ENCODE results near the gene LRCH1. TPM values are rescaled to one million over a fixed set of nuclear protein-coding genes. Genes with fewer than 3 reads are reported as not detected.
A peak's percentile ranks its signal among the peaks of the same experiment; 100 is the strongest.

The LRCH1 gene
- total and polyA plus RNA-seq, 2 of the 13 experiments (the other 11 are each of a cell fraction or from before 2014, with no cell fraction given) = 4.1 to 12.6 TPM

DNA sequence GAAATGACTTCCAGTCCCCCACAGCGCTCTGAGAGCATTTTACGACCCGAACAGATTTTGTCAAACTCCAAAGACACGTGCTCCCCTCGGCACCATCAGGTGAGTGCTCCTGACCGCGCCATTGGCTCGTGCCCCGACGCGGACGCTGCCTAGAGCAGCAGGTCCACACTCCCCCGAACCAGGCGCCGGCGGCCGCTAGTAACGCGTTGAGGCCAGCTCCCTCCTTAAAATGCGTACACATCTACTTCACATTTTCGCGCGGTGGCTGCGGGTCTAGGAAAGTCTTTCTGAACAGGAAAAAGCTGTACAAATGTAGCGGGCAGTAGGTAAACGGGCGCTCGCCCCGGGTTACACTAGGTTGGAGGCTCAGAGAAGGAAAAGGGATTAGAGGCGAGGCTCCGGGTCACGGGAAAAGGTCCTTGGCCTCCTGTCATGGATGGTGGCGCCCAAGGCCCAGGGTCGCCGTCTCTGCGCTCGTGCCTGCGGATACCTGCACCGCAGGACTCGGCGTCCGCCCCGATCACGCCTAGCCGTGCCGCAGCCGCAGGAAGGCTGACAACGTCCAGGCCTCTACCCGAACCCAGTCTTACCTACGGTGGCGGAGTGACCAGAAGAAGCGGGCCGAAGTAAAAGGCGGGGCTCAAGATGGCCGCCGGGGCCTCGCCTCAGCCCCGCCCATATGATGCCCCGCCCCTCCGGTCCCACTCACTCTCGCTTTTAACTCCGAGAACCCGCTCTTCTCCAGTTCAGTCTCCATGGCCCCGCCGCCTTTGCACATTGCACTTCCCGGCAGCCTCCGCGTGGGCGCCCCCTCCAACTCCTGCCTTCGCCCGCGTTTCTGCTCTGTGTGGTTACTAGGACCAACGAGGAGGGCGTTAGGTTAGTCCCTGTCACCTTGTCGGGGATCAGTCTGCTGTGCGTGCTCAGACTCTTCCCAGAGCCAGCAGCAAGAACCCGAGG lies 243.8 kb downstream of the LRCH1 start, which contains the start of gene ESD (continued):
- TF ChIP-seq, protein P1, sequence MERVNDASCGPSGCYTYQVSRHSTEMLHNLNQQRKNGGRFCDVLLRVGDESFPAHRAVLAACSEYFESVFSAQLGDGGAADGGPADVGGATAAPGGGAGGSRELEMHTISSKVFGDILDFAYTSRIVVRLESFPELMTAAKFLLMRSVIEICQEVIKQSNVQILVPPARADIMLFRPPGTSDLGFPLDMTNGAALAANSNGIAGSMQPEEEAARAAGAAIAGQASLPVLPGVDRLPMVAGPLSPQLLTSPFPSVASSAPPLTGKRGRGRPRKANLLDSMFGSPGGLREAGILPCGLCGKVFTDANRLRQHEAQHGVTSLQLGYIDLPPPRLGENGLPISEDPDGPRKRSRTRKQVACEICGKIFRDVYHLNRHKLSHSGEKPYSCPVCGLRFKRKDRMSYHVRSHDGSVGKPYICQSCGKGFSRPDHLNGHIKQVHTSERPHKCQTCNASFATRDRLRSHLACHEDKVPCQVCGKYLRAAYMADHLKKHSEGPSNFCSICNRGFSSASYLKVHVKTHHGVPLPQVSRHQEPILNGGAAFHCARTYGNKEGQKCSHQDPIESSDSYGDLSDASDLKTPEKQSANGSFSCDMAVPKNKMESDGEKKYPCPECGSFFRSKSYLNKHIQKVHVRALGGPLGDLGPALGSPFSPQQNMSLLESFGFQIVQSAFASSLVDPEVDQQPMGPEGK (CRISPR knock-in tag; IDR thresholded peaks at IDR 0.05) = peak; percentile 66; the same call in 1 of the 2 replicates
- peak; percentile 91; the same call in 1 of the 2 replicates for TF ChIP-seq NFKB2 (CRISPR knock-in tag; IDR thresholded peaks at IDR 0.05; ENCODE audit: borderline replicate concordance)
- TF ChIP-seq ZNF761 (CRISPR knock-in tag; conservative IDR thresholded peaks at IDR 0.05) = 0 out of 2 replicates have a peak, but pooled peaks have one; percentile 15
- TF ChIP-seq, protein P2, sequence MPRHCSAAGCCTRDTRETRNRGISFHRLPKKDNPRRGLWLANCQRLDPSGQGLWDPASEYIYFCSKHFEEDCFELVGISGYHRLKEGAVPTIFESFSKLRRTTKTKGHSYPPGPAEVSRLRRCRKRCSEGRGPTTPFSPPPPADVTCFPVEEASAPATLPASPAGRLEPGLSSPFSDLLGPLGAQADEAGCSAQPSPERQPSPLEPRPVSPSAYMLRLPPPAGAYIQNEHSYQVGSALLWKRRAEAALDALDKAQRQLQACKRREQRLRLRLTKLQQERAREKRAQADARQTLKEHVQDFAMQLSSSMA (CRISPR knock-in tag; IDR thresholded peaks at IDR 0.05) = no peak; the same call in 1 of the 2 replicates
- TF ChIP-seq, protein P3, sequence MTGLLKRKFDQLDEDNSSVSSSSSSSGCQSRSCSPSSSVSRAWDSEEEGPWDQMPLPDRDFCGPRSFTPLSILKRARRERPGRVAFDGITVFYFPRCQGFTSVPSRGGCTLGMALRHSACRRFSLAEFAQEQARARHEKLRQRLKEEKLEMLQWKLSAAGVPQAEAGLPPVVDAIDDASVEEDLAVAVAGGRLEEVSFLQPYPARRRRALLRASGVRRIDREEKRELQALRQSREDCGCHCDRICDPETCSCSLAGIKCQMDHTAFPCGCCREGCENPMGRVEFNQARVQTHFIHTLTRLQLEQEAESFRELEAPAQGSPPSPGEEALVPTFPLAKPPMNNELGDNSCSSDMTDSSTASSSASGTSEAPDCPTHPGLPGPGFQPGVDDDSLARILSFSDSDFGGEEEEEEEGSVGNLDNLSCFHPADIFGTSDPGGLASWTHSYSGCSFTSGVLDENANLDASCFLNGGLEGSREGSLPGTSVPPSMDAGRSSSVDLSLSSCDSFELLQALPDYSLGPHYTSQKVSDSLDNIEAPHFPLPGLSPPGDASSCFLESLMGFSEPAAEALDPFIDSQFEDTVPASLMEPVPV (CRISPR knock-in tag; IDR thresholded peaks at IDR 0.05) = peak; percentile 31; the same call in 1 of the 2 replicates
- 0 out of 2 replicates have a peak, but pooled peaks have one; percentile 76 for TF ChIP-seq ZNF776 (CRISPR knock-in tag; IDR thresholded peaks at IDR 0.05)
- TF ChIP-seq NCOA2 (CRISPR knock-in tag; IDR thresholded peaks at IDR 0.05) = 0 out of 2 replicates have a peak, but pooled peaks have one; percentile 13
- TF ChIP-seq, protein P4, sequence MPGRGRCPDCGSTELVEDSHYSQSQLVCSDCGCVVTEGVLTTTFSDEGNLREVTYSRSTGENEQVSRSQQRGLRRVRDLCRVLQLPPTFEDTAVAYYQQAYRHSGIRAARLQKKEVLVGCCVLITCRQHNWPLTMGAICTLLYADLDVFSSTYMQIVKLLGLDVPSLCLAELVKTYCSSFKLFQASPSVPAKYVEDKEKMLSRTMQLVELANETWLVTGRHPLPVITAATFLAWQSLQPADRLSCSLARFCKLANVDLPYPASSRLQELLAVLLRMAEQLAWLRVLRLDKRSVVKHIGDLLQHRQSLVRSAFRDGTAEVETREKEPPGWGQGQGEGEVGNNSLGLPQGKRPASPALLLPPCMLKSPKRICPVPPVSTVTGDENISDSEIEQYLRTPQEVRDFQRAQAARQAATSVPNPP (CRISPR knock-in tag; IDR thresholded peaks at IDR 0.05) = no peak
- peak; percentile 8; the same call in 1 of the 2 replicates for TF ChIP-seq RXRB (CRISPR knock-in tag; IDR thresholded peaks at IDR 0.05; ENCODE audit: borderline replicate concordance)
- TF ChIP-seq, protein P5, sequence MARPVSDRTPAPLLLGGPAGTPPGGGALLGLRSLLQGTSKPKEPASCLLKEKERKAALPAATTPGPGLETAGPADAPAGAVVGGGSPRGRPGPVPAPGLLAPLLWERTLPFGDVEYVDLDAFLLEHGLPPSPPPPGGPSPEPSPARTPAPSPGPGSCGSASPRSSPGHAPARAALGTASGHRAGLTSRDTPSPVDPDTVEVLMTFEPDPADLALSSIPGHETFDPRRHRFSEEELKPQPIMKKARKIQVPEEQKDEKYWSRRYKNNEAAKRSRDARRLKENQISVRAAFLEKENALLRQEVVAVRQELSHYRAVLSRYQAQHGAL (CRISPR knock-in tag; IDR thresholded peaks at IDR 0.05; ENCODE audit: not compliant biosample characterization) = peak; percentile 12
- TF ChIP-seq, protein P6, sequence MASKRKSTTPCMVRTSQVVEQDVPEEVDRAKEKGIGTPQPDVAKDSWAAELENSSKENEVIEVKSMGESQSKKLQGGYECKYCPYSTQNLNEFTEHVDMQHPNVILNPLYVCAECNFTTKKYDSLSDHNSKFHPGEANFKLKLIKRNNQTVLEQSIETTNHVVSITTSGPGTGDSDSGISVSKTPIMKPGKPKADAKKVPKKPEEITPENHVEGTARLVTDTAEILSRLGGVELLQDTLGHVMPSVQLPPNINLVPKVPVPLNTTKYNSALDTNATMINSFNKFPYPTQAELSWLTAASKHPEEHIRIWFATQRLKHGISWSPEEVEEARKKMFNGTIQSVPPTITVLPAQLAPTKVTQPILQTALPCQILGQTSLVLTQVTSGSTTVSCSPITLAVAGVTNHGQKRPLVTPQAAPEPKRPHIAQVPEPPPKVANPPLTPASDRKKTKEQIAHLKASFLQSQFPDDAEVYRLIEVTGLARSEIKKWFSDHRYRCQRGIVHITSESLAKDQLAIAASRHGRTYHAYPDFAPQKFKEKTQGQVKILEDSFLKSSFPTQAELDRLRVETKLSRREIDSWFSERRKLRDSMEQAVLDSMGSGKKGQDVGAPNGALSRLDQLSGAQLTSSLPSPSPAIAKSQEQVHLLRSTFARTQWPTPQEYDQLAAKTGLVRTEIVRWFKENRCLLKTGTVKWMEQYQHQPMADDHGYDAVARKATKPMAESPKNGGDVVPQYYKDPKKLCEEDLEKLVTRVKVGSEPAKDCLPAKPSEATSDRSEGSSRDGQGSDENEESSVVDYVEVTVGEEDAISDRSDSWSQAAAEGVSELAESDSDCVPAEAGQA (IDR thresholded peaks at IDR 0.05; ENCODE audit: low read depth) = peak; percentile 16; the same call in 1 of the 2 replicates
- TF ChIP-seq, protein P6 (CRISPR knock-in tag; IDR thresholded peaks at IDR 0.05; ENCODE audit: borderline replicate concordance) = peak; percentile 50; the same call in 1 of the 2 replicates
- no peak; the same call in 1 of the 2 replicates for TF ChIP-seq ZNF720 (CRISPR knock-in tag; IDR thresholded peaks at IDR 0.05)
- TF ChIP-seq ZNF446 (CRISPR knock-in tag; IDR thresholded peaks at IDR 0.05) = peak; percentile 88; the same call in 1 of the 2 replicates

Measured in HepG2 (cell line).